Stimulated activated CD8-positive, alpha-beta memory T cell treated with anti-CD3 and anti-CD28 coated beads, Interleukin-2, amount 100 ng/mL, for 48 hours (primary cell): ENCODE results near the gene METRN.

ENCODE experiments used
- DNase-seq, 2 donors: peaks; one replicate each; pipeline ENCODE4 v3.0.0-alpha.2; 2020; ENCODE audit warnings: low read depth in 2 of 2

METRN gene

DNA sequence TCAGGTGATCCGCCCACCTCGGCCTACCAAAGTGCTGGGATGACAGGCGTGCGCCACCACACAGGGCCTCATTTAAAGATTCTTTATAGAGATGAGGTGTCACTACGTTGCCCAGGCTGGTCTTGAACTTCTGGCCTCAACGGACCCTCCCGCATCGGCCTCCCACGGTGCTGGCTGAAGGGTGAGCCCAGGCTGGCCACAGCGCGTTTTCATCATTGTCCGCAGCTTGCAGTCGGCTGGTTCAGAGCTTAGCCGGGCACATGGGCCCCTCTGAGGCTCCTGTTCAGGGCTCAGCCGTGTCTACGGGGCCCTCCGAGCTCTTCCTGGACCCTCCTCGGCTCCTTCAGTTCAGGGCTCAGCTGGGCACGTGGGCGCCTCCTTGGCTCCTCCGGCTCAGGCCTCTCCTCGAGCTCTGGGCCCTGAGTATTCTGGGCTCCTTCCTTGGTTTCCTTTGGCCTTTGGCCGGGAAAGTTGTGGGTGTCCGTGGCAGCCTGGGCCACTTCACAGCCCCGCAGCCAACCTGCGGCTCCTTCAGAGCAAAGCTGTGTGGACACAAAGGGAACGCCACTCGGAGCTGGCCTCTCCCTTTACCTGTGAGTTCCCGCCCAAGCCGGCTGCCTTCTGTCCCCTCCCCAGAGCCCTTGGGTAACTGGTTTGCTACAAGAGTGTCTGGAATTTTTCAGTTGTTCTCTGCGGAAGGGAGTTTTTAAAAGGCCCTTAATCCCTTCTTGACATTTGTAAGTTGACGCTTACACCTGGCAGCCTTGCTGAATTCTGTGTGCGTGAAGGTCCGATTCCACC is 44.4 kb downstream of the METRN start:
- no peak for DNase-seq

GRCh38 chr16:760065-760464 is 45.1 kb downstream of the METRN start:
- DNase-seq: no peak

- DNase-seq: no peak
Measured at GRCh38 chr16:760545-761343, 45.8 kb downstream of the METRN start, which contains the start of gene MSLN. Gene MSLN, plus strand, starts transcription at chr16:760734. Its CDS starts 1,947 bp downstream, at chr16:762681.

DNA sequence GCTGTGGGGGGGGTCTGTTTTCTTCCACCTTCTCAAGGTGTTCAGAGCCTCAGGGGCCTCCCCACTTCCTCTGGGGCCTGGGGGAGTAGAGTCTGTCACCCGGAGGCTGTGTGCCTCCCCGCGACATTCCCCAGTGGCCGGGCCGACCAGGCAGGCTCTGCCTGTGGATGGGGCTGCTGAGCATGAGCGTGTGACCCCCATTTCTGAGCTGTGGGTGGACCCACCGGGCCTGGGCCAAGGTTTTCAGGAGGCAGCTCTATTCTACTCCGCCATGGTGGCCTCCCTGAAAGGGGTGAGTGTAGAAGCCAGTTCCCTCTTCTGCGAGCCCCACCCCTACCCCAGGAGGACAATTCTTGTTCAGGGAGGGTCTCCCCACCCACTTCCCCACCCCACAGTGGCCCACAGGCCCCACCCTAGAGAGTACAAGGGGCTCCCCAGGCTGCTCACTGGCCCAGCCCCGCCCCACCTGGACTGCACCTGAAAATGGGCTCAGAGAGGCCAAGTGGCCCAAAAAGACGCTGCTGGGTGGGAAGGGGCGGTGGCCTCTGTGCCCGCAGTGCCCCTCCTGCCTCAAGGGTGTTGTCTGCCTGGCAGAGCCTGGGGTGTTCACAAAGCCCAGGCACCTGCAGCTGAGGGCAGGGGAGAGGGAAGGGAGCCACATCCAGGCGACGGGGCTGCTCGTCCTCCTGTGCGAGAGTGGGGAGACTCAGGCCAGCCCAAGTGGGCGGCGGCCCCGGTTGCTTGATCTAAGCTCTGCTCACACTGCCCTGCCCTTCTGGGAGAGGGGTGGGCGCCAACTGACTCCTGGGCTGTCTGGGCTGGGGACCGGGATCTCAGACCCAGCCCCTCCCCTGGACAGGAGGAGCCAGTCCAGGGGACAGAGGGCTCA is 47.0 kb downstream of the METRN start:
- DNase-seq: no peak

GRCh38 chr16:762595-763268 is 47.8 kb downstream of the METRN start:
- DNase-seq: no peak

DNA sequence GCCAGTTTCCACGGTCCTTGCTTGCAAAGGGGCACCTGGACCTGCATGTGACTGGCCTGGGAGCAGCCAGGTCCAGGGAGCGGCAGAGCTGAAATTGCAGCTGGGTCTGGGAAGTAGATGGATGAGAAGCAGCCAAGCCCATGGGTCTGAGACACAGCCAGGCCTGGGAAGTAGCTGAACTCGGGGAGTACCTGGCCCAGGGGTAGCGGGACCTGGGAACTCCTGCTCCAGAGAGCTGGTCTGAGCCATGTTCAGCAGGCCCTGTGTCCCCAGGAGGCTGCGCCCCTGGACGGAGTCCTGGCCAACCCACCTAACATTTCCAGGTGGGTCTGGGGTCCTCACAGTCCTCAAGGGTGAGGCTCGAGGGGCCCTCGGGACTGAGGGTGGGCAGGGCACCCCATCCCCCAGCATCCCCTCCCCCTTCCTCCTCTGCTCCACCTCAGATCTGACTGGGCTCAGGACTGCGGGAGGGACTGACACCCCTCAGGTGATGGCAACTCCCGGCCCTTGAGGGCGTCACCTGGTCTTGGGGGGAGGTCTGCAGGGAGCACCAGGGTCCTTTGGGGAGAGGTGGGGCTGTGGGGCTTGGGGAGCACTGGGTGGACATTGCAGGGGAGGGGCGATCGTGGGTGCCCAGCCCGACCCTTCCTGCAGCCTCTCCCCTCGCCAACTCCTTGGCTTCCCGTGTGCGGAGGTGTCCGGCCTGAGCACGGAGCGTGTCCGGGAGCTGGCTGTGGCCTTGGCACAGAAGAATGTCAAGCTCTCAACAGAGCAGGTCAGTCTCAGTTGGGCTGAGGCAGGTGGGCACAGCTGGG is 48.7 kb downstream of the METRN start:
- no peak for DNase-seq

GRCh38 chr16:764184-764750 is 49.3 kb downstream of the METRN start:
- no peak for DNase-seq

GRCh38 chr16:764848-765487 is 50.0 kb downstream of the METRN start:
- DNase-seq: no peak

DNA sequence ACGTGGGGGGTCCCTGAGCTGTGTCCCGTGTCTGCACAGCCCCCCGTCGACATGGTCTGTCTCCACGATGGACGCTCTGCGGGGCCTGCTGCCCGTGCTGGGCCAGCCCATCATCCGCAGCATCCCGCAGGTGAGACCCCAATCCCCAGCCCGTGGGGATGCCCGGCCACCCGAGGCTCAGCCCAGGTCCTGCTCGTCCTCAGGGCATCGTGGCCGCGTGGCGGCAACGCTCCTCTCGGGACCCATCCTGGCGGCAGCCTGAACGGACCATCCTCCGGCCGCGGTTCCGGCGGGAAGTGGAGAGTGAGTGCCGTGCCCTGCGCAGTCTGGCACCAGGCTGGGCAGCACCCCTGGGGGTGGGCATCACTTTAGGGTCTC is 50.6 kb downstream of the METRN start:
- no peak for DNase-seq

DNA sequence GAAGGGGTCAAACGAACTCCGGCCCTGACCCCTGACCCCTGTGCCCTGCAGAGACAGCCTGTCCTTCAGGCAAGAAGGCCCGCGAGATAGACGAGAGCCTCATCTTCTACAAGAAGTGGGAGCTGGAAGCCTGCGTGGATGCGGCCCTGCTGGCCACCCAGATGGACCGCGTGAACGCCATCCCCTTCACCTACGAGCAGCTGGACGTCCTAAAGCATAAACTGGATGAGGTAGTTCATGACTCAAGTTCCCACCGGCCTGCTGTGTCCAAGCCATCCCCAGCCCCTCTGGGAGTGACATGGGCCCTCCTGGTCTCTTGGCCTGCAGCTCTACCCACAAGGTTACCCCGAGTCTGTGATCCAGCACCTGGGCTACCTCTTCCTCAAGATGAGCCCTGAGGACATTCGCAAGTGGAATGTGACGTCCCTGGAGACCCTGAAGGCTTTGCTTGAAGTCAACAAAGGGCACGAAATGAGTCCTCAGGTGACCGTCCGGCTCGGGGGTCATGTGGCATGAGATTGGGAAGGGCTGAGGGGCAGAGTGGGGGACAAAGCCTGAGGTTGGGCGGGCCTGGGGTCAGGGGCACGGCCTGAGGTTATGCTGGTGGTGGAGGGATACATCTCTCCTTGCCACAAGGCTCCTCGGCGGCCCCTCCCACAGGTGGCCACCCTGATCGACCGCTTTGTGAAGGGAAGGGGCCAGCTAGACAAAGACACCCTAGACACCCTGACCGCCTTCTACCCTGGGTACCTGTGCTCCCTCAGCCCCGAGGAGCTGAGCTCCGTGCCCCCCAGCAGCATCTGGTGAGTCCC is 51.3 kb downstream of the METRN start:
- DNase-seq: no peak

GRCh38 chr16:766820-767640 is 52.1 kb downstream of the METRN start:
- DNase-seq: no peak

DNA sequence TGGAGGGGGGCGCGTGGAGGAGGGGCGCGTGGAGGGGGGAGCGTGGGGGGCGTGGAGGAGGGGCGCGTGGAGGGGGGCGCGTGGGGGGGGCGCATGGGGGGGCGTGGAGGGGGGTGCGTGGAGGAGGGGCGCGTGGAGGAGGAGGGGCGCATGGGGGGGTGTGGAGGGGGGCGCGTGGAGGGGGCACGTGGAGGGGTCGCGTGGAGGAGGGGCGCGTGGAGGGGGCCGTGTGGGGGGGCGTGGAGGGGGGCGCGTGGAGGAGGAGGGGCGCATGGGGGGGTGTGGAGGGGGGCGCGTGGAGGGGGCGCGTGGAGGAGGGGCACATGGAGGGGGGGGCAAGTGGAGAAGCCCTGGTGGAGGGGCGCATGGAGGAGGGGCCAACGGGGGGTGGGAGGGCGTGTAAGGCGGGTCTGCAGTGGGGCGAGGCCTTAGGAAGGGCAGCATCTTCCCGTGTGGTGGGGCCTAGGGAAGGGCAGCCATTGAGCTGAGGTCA is 52.9 kb downstream of the METRN start:
- no peak for DNase-seq

DNA sequence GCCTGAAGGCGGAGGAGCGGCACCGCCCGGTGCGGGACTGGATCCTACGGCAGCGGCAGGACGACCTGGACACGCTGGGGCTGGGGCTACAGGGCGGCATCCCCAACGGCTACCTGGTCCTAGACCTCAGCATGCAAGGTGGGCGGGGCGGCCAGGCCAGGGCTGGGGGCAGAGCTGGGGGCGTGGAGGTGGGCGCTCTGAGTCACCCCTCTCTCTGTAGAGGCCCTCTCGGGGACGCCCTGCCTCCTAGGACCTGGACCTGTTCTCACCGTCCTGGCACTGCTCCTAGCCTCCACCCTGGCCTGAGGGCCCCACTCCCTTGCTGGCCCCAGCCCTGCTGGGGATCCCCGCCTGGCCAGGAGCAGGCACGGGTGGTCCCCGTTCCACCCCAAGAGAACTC is 53.5 kb downstream of the METRN start:
- DNase-seq: no peak
